SKM-1 treated with dmso at 0.1 percent for 144 hours (cell line): ENCODE results near the gene CENPP.
"Not testable (repeated sequence)": the region's sequence is repeated elsewhere in the genome, so short reads cannot be mapped to it uniquely, and the experiment has no call there.

Source experiments
- DNase-seq: peaks from one replicate; lab custom pipeline; 2025; ENCODE audit not compliant: unreplicated experiment; lab: John Stamatoyannopoulos, UW

CENPP gene

GRCh38 chr9:92377876-92378275, 52.1 kb downstream of the CENPP start:
- no peak for DNase-seq

- no peak for DNase-seq
These were observed 53.3 kb downstream of the CENPP start for GRCh38 chr9:92378865-92379560.

GRCh38 chr9:92380603-92381002, 54.9 kb downstream of the CENPP start:
- no peak for DNase-seq

GRCh38 chr9:92381775-92382174, 56.0 kb downstream of the CENPP start:
- no peak for DNase-seq

- no peak for DNase-seq
These were observed 58.6 kb downstream of the CENPP start for GRCh38 chr9:92384375-92384774.

- no peak for DNase-seq
These were observed 59.2 kb downstream of the CENPP start for GRCh38 chr9:92385001-92385400.

GRCh38 chr9:92385477-92385876, 59.7 kb downstream of the CENPP start:
- no peak for DNase-seq

GRCh38 chr9:92385953-92386352, 60.2 kb downstream of the CENPP start:
- DNase-seq, result no peak

- no peak for DNase-seq
These were observed 66.9 kb downstream of the CENPP start for GRCh38 chr9:92392690-92393089.

- no peak for DNase-seq
These were observed 67.9 kb downstream of the CENPP start for GRCh38 chr9:92393686-92394085.

- no peak for DNase-seq
These were observed 69.9 kb downstream of the CENPP start for GRCh38 chr9:92395617-92396016.

- no peak for DNase-seq
These were observed 72.1 kb downstream of the CENPP start for GRCh38 chr9:92397853-92398252.

GRCh38 chr9:92402360-92402759, 76.6 kb downstream of the CENPP start:
- no peak for DNase-seq

GRCh38 chr9:92402826-92403745, 77.3 kb downstream of the CENPP start:
- no peak for DNase-seq

- no peak for DNase-seq
These were observed 78.5 kb downstream of the CENPP start, which contains the start of gene OGN for GRCh38 chr9:92404042-92404836. TSS of gene OGN (minus strand) at chr9:92404578. CDS start at chr9:92403407, 1,171 bp downstream.

GRCh38 chr9:92405818-92406217, 80.1 kb downstream of the CENPP start:
- DNase-seq, result no peak

GRCh38 chr9:92406477-92406876, 80.7 kb downstream of the CENPP start:
- DNase-seq, result peak; percentile 43

GRCh38 chr9:92407818-92408217, 82.1 kb downstream of the CENPP start:
- no peak for DNase-seq

- no peak for DNase-seq
These were observed 83.2 kb downstream of the CENPP start for GRCh38 chr9:92408747-92409478.

- DNase-seq, result not testable (repeated sequence)
These were observed 85.4 kb downstream of the CENPP start for GRCh38 chr9:92411157-92411556.

- DNase-seq, result no peak
These were observed 88.8 kb downstream of the CENPP start for GRCh38 chr9:92414566-92414965.
